CD4-positive, alpha-beta memory T cell (primary cell): ENCODE results near the gene FARP2. TPM values are rescaled to one million over a fixed set of nuclear protein-coding genes. Genes with fewer than 3 reads are reported as not detected.
"Not testable (repeated sequence)": the region's sequence is repeated elsewhere in the genome, so short reads cannot be mapped to it uniquely, and the experiment has no call there.

Experiments used
- CTCF ChIA-PET: fragments of 350-600 bp; sonication (Branson Sonifier 250); formaldehyde crosslinking; loops from one replicate; lab custom pipeline; 2021; ENCODE audit warnings: inconsistent platforms; ENCODE audit not compliant: partially characterized antibody; lab: Charles Lee
- POLR2A ChIA-PET: fragments of 350-600 bp; sonication (Branson Sonifier 250); formaldehyde crosslinking; loops from one replicate; lab custom pipeline; 2021; ENCODE audit not compliant: partially characterized antibody; lab: Charles Lee
- DNase-seq, 5 donors: peaks; one replicate each; pipeline versions ENCODE4 v3.0.0 to v3.0.0-alpha.2; 2020 to 2022; ENCODE audit warnings: mixed read lengths in 1 of 5
- H3K27ac ChIP-seq: one replicate; pipeline ENCODE4 v1.7.0; 2013; ENCODE audit warnings: low read depth, low read length
- H3K27me3 ChIP-seq: 2 replicates; pipeline ENCODE4 v1.7.0; 2013; ENCODE audit warnings: mild to moderate bottlenecking, low read length, moderate library complexity; ENCODE audit not compliant: insufficient read depth
- H3K36me3 ChIP-seq: 2 replicates; pipeline ENCODE4 v1.7.0; 2013; ENCODE audit warnings: mild to moderate bottlenecking, low read length, moderate library complexity; ENCODE audit not compliant: insufficient read depth
- H3K4me1 ChIP-seq: 2 replicates; pipeline ENCODE4 v1.7.0; 2013; ENCODE audit warnings: mild to moderate bottlenecking, low read length, moderate library complexity; ENCODE audit not compliant: insufficient read depth
- H3K4me3 ChIP-seq, 2 donors: one replicate each; pipeline ENCODE4 v1.7.0; 2013; ENCODE audit warnings: low read length in 2 of 2, mild to moderate bottlenecking in 1 of 2
- H3K9me3 ChIP-seq, 2 donors: one replicate each; pipeline ENCODE4 v1.7.0; 2013; ENCODE audit warnings: low read length in 2 of 2, control low read depth in 1 of 2; ENCODE audit not compliant: control insufficient read depth in 1 of 2
- H3K27ac Mint-ChIP-seq, 7 donors: one replicate each; pipeline ENCODE4 v1.8.0; 2020 to 2021; ENCODE audit warnings: mixed read lengths in 7 of 7, mild to moderate bottlenecking in 6 of 7, inconsistent platforms in 3 of 7, moderate library complexity in 3 of 7
- H3K27me3 Mint-ChIP-seq, 2 donors: one replicate each; pipeline ENCODE4 v1.8.0; 2020 to 2021; ENCODE audit warnings: mixed read lengths in 2 of 2
- H3K36me3 Mint-ChIP-seq, 2 donors: one replicate each; pipeline ENCODE4 v1.8.0; 2020 to 2021; ENCODE audit warnings: mixed read lengths in 2 of 2, inconsistent platforms in 1 of 2, mild to moderate bottlenecking in 1 of 2
- H3K4me1 Mint-ChIP-seq, 4 donors: one replicate each; pipeline ENCODE4 v1.8.0; 2020 to 2021; ENCODE audit warnings: mixed read lengths in 4 of 4, mild to moderate bottlenecking in 1 of 4
- H3K4me3 Mint-ChIP-seq, 8 donors: one replicate each; pipeline ENCODE4 v1.8.0; 2020 to 2021; ENCODE audit warnings: mixed read lengths in 8 of 8, mild to moderate bottlenecking in 7 of 8, moderate library complexity in 6 of 8, inconsistent platforms in 3 of 8
- H3K9me3 Mint-ChIP-seq, 8 donors: one replicate each; pipeline ENCODE4 v1.8.0; 2020 to 2021; ENCODE audit warnings: mixed read lengths in 8 of 8, mild to moderate bottlenecking in 5 of 8, inconsistent platforms in 3 of 8, moderate library complexity in 1 of 8
- intact Hi-C: fragments of 100-400 bp; cut with micrococcal nuclease; formaldehyde crosslinking; loops from one replicate; pipeline ENCODE4 v1.15.1; 2023
- polyA plus RNA-seq, 2 donors: library from polyadenylated mRNA; unstranded; fragments of 300-500 nt; fragmentation: Illumina TruSeq; gene quantifications; one replicate each; pipeline ENCODE4 v1.2.3, GENCODE V29; 2021
- total RNA-seq, 2 experiments: library from RNA; stranded (reverse); gene quantifications; one replicate each; pipeline ENCODE4 v1.2.3, GENCODE V29; 2021

FARP2 gene
- total and polyA plus RNA-seq, 4 experiments from 2014 or later, result 3.9 to 21.8 (median 11.4) TPM

DNA sequence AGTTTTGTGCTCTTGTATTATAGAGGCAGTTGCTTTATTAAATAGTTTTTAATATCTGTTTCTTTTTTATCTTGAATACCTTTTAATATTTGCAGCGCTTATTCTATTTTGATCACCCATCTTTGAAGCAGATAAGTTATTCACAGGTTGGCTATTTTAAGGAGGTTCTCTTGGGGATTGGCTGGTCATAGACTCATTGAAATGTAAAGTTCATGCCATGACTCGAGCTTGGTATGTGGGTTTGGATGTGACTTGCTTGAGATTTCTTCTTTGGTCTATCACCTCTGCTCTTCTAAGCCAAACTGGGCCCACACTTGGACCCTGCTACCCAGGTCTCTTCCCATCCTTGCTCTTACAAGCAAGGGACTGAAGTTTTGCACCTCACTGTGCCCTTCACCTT is 33.6 kb downstream of the FARP2 start:
- H3K36me3 Mint-ChIP-seq, result peaks cover 0 to 8% of the 10 kb centered on the region in 2 donors
- POLR2A ChIA-PET, result no interaction called here
- H3K4me1 ChIP-seq, result no peaks in the 10 kb centered on the region
- H3K27ac Mint-ChIP-seq, result no peak overlapping the region
- H3K27me3 ChIP-seq, result no peaks in the 10 kb centered on the region
- H3K4me3 ChIP-seq, result no peak overlapping the region
- no peaks in the 10 kb centered on the region for H3K27me3 Mint-ChIP-seq
- no peak overlapping the region for H3K4me3 Mint-ChIP-seq
- no peaks in the 10 kb centered on the region for H3K9me3 ChIP-seq
- no peak for DNase-seq
- H3K4me1 Mint-ChIP-seq, result peaks cover 0 to 1% (median 0%) of the 10 kb centered on the region in 4 donors
- H3K27ac ChIP-seq, result no peak overlapping the region
- intact Hi-C loops, result no loop called here
- CTCF ChIA-PET, result no interaction called here
- H3K36me3 ChIP-seq, result no peaks in the 10 kb centered on the region
- peaks cover 0 to 2% (median 0%) of the 10 kb centered on the region in 8 donors for H3K9me3 Mint-ChIP-seq

DNA sequence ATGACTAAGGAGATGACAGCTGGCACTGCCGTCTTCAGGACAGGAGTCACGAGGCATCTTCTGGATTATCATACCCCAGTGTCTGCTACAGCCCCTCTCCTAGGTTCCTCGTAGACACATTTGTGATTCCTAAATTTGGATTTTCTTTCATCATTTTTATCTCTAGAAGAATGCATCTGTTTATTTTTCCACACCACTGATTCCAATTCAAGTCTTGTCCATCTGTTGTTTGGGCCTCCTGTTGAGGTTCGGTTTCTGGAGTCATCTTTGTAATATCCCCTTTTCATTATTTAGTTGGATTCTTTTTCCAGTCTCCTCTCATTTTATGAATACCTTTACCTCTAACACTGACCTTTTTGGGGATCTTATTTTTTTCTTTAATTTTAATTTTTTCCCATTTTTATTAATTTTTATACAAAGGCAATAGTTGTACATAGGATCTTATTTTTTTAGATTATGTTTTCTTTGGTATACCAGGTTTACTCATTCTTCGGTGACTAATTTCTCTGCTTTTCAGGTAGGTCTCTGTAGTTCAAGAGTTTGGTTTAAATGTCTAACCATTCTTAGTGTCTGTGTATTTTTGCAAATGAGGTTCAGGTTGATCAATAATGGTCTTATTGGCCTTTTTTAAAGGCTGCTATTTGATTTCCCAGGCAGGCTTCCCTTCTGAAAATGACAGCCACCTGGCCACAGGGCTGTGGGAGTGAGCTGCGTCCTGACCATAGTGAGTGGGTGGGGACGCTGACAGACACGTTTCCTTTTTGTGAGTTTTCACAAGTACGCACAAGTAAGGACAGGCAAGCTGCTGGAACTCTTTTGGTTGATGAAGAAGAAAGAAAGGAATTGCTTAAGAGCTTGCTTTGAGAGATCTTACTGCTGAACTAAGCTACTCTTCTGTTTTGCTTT is 34.5 kb downstream of the FARP2 start:
- H3K27me3 ChIP-seq, result no peaks in the 10 kb centered on the region
- no peak overlapping the region for H3K27ac ChIP-seq
- no peaks in the 10 kb centered on the region for H3K27me3 Mint-ChIP-seq
- ChIA-PET POLR2A (no interaction called here), CTCF (interaction anchor here (1.0 to 1.1 kb wide), 4 partner anchors 10 to 539 kb away, joined by 3 read pairs; no protein-coding TSS in a partner anchor)
- no peak overlapping the region for H3K27ac Mint-ChIP-seq
- H3K36me3 ChIP-seq, result no peaks in the 10 kb centered on the region
- H3K36me3 Mint-ChIP-seq, result peaks cover 3 to 10% of the 10 kb centered on the region in 2 donors
- H3K9me3 Mint-ChIP-seq, result peaks cover 0 to 2% (median 0%) of the 10 kb centered on the region in 8 donors
- peaks cover 0 to 1% (median 0%) of the 10 kb centered on the region in 4 donors for H3K4me1 Mint-ChIP-seq
- H3K9me3 ChIP-seq, result no peaks in the 10 kb centered on the region
- intact Hi-C loops, result no loop called here
- no peak for DNase-seq
- H3K4me1 ChIP-seq, result no peaks in the 10 kb centered on the region
- H3K4me3 Mint-ChIP-seq, result no peak overlapping the region
- no peak overlapping the region for H3K4me3 ChIP-seq

DNA sequence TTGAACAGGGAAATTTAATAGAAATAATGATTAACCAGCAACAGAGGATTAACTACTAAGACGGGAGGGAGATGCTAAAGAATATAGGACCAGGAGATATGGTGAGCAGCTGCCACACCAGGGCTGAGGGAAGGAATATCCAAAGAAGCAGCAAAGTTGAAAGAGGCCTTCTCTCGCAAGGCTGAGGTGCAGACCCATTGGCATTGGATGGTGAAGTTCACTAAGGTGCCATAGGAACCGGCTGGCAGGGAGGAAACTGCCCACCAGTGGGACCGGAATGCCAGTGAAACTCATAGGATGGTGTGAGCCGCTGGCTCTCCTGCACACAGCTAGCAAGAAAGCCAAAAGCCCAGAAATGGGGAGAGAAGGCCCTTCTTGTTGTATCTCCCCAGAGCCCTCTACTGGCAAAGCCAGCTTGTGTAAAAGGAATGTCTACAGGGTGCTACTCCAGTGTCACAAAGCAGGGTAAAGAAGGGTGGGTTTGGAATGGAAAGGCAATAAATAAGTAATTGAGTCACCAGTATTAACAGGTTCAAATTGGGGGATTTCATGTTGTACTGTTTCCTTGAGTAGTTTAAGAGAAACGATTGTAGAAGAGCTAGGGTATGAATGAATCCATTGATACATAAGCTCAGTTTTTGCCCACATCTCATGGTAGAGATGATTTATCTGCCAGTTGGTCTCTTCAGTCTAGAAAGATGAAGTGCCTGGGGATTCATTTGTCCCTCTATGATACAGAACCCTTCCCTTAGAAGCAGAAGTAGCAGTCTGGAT is 36.0 kb downstream of the FARP2 start:
- H3K4me1 ChIP-seq, result no peaks in the 10 kb centered on the region
- ChIA-PET POLR2A (no interaction called here), CTCF (interaction anchor here (1.0 kb wide), 2 partner anchors 101 to 478 kb away, joined by 3 read pairs; no protein-coding TSS in a partner anchor)
- intact Hi-C loops, result no loop called here
- Mint-ChIP-seq H3K9me3 (peaks cover 0 to 2% (median 0%) of the 10 kb centered on the region in 8 donors), H3K27me3 (no peaks in the 10 kb centered on the region), H3K4me1 (peaks cover 0 to 1% (median 0%) of the 10 kb centered on the region in 4 donors), H3K4me3 (no peak overlapping the region), H3K27ac (peak overlapping the region in 1 of 7 donors; percentile 11), H3K36me3 (peaks cover 5 to 6% of the 10 kb centered on the region in 2 donors)
- DNase-seq, result peak; percentile 6 to 38 (median 14)
- no peak overlapping the region for H3K27ac ChIP-seq
- no peaks in the 10 kb centered on the region for H3K27me3 ChIP-seq
- H3K4me3 ChIP-seq, result no peak overlapping the region
- H3K36me3 ChIP-seq, result no peaks in the 10 kb centered on the region
- no peaks in the 10 kb centered on the region for H3K9me3 ChIP-seq

DNA sequence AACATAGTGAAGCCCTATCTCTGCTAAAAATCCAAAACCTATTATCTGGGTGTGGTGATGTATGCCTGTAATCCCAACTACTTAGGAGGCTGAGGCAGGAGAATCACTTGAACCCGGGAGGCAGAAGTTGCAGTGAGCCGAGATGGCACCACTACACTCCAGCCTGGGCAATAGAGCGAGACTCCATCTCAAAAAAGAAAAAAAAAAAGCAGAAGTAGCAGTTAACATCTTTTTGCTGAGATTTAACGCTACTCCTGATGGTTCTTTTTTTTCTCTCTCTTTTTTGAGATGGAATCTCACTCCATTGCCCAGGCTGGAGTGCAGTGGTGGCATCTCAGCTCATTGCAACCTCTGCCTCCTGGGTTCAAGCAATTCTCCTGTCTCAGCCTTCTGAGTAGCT is 36.7 kb downstream of the FARP2 start:
- H3K27ac Mint-ChIP-seq, intact Hi-C loops, DNase-seq, H3K36me3 Mint-ChIP-seq, H3K4me1 Mint-ChIP-seq, H3K9me3 ChIP-seq, H3K27me3 ChIP-seq, H3K9me3 Mint-ChIP-seq, H3K4me3 ChIP-seq, H3K4me3 Mint-ChIP-seq, H3K4me1 ChIP-seq, H3K36me3 ChIP-seq, H3K27me3 Mint-ChIP-seq, H3K27ac ChIP-seq: not testable (repeated sequence)
- ChIA-PET POLR2A (interaction anchor here (0.7 kb wide), 1 partner anchor 437 kb away, joined by 4 read pairs; no protein-coding TSS in a partner anchor), CTCF (interaction anchor here (1.0 kb wide), 1 partner anchor 478 kb away, joined by 3 read pairs; no protein-coding TSS in a partner anchor)

DNA sequence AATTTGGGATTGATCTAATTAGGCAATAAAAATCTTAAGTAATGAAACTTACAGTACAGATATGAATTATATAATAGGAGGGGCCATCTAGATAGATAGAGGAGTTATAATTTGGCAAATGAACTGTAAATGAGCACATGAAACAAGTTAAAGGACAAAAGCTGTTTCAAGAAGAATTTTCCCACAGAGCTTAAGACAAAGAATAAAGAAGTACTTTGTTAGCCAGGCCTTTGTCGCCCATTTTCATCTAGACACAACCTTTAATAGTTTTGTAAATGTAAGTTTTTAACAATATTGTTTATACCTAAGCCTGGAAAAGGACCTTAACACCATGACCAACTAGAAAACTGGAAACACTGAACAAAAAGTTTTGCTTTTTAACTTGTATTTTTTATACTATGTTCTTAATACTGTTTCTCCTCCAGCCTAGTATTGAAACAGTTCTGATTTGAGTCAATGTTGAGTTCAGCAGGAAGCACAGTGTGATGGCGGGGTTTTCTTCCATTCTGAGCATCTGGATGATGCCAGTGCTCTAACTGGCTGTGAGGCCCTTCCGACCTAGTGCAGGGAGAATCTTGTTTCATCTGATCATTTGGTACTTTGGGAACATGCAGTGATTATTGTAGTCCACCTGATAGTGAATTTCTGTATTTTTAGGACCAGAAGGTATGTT is 37.6 kb downstream of the FARP2 start:
- Mint-ChIP-seq H3K9me3 (peaks cover 0 to 2% (median 0%) of the 10 kb centered on the region in 8 donors), H3K27ac (no peak overlapping the region), H3K36me3 (peaks cover 5% of the 10 kb centered on the region in 2 donors), H3K4me1 (peaks cover 0 to 1% (median 0%) of the 10 kb centered on the region in 4 donors), H3K27me3 (no peaks in the 10 kb centered on the region), H3K4me3 (no peak overlapping the region)
- Histone ChIP-seq H3K36me3 (no peaks in the 10 kb centered on the region), H3K4me1 (no peaks in the 10 kb centered on the region), H3K27me3 (no peaks in the 10 kb centered on the region), H3K4me3 (no peak overlapping the region), H3K9me3 (no peaks in the 10 kb centered on the region), H3K27ac (no peak overlapping the region)
- intact Hi-C loops, result no loop called here
- DNase-seq, result no peak
- POLR2A ChIA-PET, result no interaction called here
- CTCF ChIA-PET, result no interaction called here

DNA sequence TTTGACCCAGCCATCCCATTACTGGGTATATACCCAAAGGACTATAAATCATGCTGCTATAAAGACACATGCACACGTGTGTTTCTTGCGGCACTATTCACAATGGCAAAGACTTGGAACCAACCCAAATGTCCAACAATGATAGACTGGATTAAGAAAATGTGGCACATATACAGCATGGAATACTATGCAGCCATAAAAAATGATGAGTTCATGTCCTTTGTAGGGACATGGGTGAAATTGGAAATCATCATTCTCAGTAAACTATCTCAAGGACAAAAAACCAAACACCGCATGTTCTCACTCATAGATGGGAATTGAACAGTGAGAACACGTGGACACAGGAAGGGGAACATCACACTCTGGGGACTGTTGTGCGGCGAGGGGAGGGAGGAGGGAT is 40.7 kb downstream of the FARP2 start:
- H3K27ac ChIP-seq, H3K27me3 ChIP-seq, H3K4me1 ChIP-seq, H3K36me3 ChIP-seq, H3K9me3 ChIP-seq, H3K4me3 ChIP-seq, H3K4me1 Mint-ChIP-seq, H3K9me3 Mint-ChIP-seq, H3K36me3 Mint-ChIP-seq, POLR2A ChIA-PET, DNase-seq, intact Hi-C loops, CTCF ChIA-PET, H3K27ac Mint-ChIP-seq, H3K27me3 Mint-ChIP-seq, H3K4me3 Mint-ChIP-seq: not testable (repeated sequence)
